IPS-18a (cell line): ENCODE results near the gene PHAF1.

Source experiments
- H3K27ac ChIP-seq: one replicate; pipeline ENCODE4 v1.5.1; 2013; ENCODE audit warnings: low read length
- H3K27me3 ChIP-seq: one replicate; pipeline ENCODE4 v1.6.1; 2013; ENCODE audit warnings: mild to moderate bottlenecking, low read length; ENCODE audit not compliant: control insufficient read depth, insufficient read depth
- H3K36me3 ChIP-seq: one replicate; pipeline ENCODE4 v1.6.1; 2013; ENCODE audit warnings: low read depth, low read length; ENCODE audit not compliant: control insufficient read depth
- H3K4me1 ChIP-seq: one replicate; pipeline ENCODE4 v1.6.1; 2013; ENCODE audit warnings: low read depth, low read length; ENCODE audit not compliant: control insufficient read depth
- H3K4me3 ChIP-seq: one replicate; pipeline ENCODE4 v1.5.1; 2013; ENCODE audit warnings: low read length
- H3K9ac ChIP-seq: one replicate; pipeline ENCODE4 v1.6.1; 2013; ENCODE audit warnings: mild to moderate bottlenecking, low read length, moderate library complexity
- H3K9me3 ChIP-seq: one replicate; pipeline ENCODE4 v1.6.1; 2013; ENCODE audit warnings: low read depth, low read length; ENCODE audit not compliant: control insufficient read depth

PHAF1 gene

GRCh38 chr16:67128417-67128816 is 18.7 kb downstream of the PHAF1 start:
- Histone ChIP-seq H3K27me3 (no peaks in the 10 kb centered on the region), H3K9me3 (no peaks in the 10 kb centered on the region), H3K36me3 (peaks cover 22% of the 10 kb centered on the region), H3K4me3 (no peak overlapping the region), H3K4me1 (no peaks in the 10 kb centered on the region), H3K27ac (no peak overlapping the region), H3K9ac (no peak overlapping the region)

DNA sequence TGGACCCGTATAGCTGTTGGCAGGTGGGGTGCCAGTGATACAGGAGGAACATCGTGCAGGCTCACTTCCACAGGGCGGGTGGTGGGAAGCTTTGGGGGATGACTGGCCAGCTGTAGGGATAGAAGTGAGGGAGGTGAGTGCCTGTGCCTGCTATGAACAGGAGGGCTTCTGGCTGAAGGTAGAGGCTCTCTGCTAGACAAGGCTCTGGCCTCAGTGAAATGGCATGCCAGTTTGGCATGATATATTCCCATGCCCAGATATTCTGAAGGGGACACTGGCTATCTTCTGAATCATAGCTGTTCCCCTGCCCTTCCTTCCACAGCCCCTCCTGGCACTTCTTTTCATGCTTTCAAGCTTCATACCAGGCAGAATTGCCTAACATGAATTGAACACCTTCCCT is 19.1 kb downstream of the PHAF1 start:
- H3K9ac ChIP-seq, result no peak overlapping the region
- no peaks in the 10 kb centered on the region for H3K27me3 ChIP-seq
- H3K4me3 ChIP-seq, result no peak overlapping the region
- no peaks in the 10 kb centered on the region for H3K4me1 ChIP-seq
- H3K9me3 ChIP-seq, result no peaks in the 10 kb centered on the region
- peaks cover 19% of the 10 kb centered on the region for H3K36me3 ChIP-seq
- no peak overlapping the region for H3K27ac ChIP-seq

GRCh38 chr16:67129422-67129821 is 19.7 kb downstream of the PHAF1 start:
- Histone ChIP-seq H3K27me3 (no peaks in the 10 kb centered on the region), H3K9me3 (no peaks in the 10 kb centered on the region), H3K36me3 (peaks cover 24% of the 10 kb centered on the region), H3K4me3 (no peak overlapping the region), H3K9ac (no peak overlapping the region), H3K4me1 (no peaks in the 10 kb centered on the region), H3K27ac (no peak overlapping the region)

DNA sequence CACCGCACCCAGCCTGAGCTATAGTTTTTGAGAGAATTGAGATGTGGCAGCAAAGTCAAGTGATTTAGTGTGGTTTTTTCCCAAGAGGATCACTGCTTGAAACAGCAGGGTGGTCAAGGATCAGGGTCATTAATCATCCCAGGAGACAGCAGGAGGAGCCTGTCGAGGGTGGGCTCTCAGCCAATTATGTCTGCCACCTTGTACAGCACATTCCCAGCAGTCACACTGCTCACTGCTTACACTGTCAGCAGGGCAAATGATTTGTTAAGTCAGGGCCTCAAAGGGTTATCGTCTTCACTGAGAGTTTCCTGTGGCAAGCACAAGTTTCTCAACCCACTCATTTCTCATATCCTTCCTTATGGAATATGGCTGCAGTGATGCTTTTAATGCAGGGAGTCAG is 27.9 kb downstream of the PHAF1 start:
- Histone ChIP-seq H3K4me1 (no peaks in the 10 kb centered on the region), H3K9ac (no peak overlapping the region), H3K4me3 (no peak overlapping the region), H3K27me3 (no peaks in the 10 kb centered on the region), H3K9me3 (no peaks in the 10 kb centered on the region), H3K36me3 (peaks cover 43% of the 10 kb centered on the region), H3K27ac (no peak overlapping the region)

- H3K36me3 ChIP-seq, result peaks cover 35% of the 10 kb centered on the region
- H3K9ac ChIP-seq, result no peak overlapping the region
- no peak overlapping the region for H3K4me3 ChIP-seq
- H3K27ac ChIP-seq, result no peak overlapping the region
- no peaks in the 10 kb centered on the region for H3K9me3 ChIP-seq
- H3K27me3 ChIP-seq, result no peaks in the 10 kb centered on the region
- no peaks in the 10 kb centered on the region for H3K4me1 ChIP-seq
Measured at GRCh38 chr16:67141391-67141790, 31.6 kb downstream of the PHAF1 start.

DNA sequence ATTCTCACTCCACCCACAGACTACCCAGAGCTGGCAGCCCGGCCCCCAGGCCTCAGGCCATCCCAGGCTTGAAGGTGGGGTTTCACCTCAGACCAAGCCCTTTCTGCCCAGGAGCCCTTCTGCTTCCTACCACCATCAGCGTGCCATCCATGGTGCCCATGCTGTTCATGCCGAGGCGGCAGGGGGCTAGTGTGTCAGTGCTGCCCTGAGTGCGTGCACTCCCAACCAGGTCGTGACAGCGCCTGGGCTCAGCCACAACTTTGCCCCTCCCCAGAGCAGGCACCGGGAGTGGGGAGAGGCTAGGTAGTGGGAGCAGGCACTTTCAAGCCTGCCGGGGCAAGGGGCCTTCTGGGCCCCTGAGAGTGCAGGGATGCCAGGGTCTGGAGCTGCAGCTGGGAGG is 32.6 kb downstream of the PHAF1 start:
- Histone ChIP-seq H3K9ac (no peak overlapping the region), H3K4me3 (no peak overlapping the region), H3K9me3 (no peaks in the 10 kb centered on the region), H3K4me1 (no peaks in the 10 kb centered on the region), H3K36me3 (peaks cover 44% of the 10 kb centered on the region), H3K27ac (no peak overlapping the region), H3K27me3 (no peaks in the 10 kb centered on the region)

GRCh38 chr16:67144943-67145342 is 35.2 kb downstream of the PHAF1 start:
- Histone ChIP-seq H3K27me3 (peaks cover 12% of the 10 kb centered on the region), H3K27ac (no peak overlapping the region), H3K9me3 (no peaks in the 10 kb centered on the region), H3K4me3 (no peak overlapping the region), H3K4me1 (no peaks in the 10 kb centered on the region), H3K36me3 (peaks cover 33% of the 10 kb centered on the region), H3K9ac (no peak overlapping the region)

GRCh38 chr16:67145746-67146145 is 36.0 kb downstream of the PHAF1 start:
- no peak overlapping the region for H3K27ac ChIP-seq
- H3K4me3 ChIP-seq, result no peak overlapping the region
- peaks cover 25% of the 10 kb centered on the region for H3K36me3 ChIP-seq
- H3K9me3 ChIP-seq, result no peaks in the 10 kb centered on the region
- H3K9ac ChIP-seq, result no peak overlapping the region
- no peaks in the 10 kb centered on the region for H3K4me1 ChIP-seq
- peaks cover 20% of the 10 kb centered on the region for H3K27me3 ChIP-seq

DNA sequence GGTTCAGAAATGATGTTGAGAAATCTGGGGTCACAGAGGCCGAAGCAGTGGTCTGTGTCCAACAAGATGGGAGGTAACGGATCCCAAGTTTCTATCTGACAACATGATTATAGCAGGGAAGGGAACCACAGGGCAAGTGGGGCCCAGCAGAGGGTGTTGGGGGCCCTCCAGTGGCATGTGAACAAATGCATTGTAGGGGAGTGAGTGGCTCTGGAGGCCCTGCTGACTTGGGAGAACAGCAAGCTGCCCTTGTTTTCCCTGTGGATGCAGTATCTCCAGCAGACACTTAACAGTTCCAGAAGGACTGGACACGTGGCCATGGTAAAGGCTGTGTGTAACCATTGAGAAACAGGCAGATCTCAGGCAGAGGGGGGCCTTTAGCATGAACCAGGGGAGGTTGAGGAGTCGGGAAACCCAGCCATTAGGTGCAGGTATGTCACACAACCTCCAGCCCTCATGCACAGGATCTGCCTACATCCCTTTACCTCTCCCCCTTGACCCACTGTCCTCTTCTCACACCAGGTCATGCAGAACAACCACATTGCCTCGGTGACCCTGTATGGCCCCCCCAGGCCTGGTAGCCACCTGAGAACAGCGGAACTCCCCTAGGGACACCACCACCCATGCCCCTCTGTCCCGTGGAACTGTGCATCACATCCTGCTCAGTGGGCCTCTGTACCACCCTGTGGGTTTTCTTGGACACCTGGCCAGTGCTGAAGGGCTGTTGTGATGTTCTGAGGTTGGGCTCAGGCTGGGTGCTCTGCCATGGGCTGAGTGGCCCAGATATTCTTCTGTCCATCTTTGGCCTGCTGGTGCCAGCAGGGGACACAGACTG is 37.0 kb downstream of the PHAF1 start:
- Histone ChIP-seq H3K27ac (no peak overlapping the region), H3K4me1 (no peaks in the 10 kb centered on the region), H3K27me3 (peaks cover 30% of the 10 kb centered on the region), H3K9ac (no peak overlapping the region), H3K9me3 (no peaks in the 10 kb centered on the region), H3K4me3 (no peak overlapping the region), H3K36me3 (peaks cover 21% of the 10 kb centered on the region)

GRCh38 chr16:67147437-67148140 is 37.8 kb downstream of the PHAF1 start:
- Histone ChIP-seq H3K27ac (no peak overlapping the region), H3K4me1 (no peaks in the 10 kb centered on the region), H3K36me3 (peaks cover 21% of the 10 kb centered on the region), H3K9ac (no peak overlapping the region), H3K9me3 (no peaks in the 10 kb centered on the region), H3K27me3 (peaks cover 39% of the 10 kb centered on the region), H3K4me3 (no peak overlapping the region)

DNA sequence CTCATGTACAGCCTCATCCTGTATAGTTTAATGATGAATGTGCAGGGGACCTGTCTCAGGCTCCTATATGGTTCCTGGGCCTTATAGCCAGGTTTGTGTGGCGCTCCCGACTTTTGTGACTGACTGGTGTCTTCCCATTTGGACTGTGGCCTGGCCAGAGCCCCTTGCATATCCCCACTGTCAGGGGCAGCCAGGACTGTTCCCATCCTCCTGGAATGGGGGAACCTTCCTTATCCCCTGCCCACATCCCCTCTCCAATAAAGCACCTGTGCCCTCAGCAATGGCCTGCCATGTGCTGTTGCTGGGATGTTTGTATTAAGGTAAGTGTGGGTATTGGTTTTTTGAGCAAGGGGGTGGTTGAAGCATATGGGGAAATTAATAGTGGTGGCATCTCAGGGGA is 38.5 kb downstream of the PHAF1 start:
- H3K27me3 ChIP-seq, result peaks cover 45% of the 10 kb centered on the region
- H3K9ac ChIP-seq, result no peak overlapping the region
- H3K27ac ChIP-seq, result no peak overlapping the region
- no peaks in the 10 kb centered on the region for H3K4me1 ChIP-seq
- peaks cover 21% of the 10 kb centered on the region for H3K36me3 ChIP-seq
- H3K9me3 ChIP-seq, result no peaks in the 10 kb centered on the region
- no peak overlapping the region for H3K4me3 ChIP-seq
